Rectal smooth muscle tissue (tissue), 1 donor: Measurements from ENCODE around the gene SFN.
A peak's percentile ranks its signal among the peaks of the same experiment; 100 is the strongest.
"Not testable (repeated sequence)": the region's sequence is repeated elsewhere in the genome, so short reads cannot be mapped to it uniquely, and the experiment has no call there.

ENCODE experiments used
- H3K27ac ChIP-seq: one replicate; pipeline ENCODE4 v1.7.0; 2013; ENCODE audit warnings: low read depth, low read length, inconsistent platforms
- H3K27me3 ChIP-seq: one replicate; pipeline ENCODE4 v1.7.0; 2013; ENCODE audit warnings: low read length; ENCODE audit not compliant: control insufficient read depth, insufficient read depth
- H3K36me3 ChIP-seq: one replicate; pipeline ENCODE4 v1.7.0; 2013; ENCODE audit warnings: low read length; ENCODE audit not compliant: control insufficient read depth, insufficient read depth
- H3K4me1 ChIP-seq: one replicate; pipeline ENCODE4 v1.7.0; 2013; ENCODE audit warnings: low read length; ENCODE audit not compliant: control insufficient read depth, insufficient read depth
- H3K4me3 ChIP-seq: one replicate; pipeline ENCODE4 v1.7.0; 2013; ENCODE audit warnings: low read length
- H3K9ac ChIP-seq: one replicate; pipeline ENCODE4 v1.7.0; 2013; ENCODE audit warnings: low read length

SFN gene

DNA sequence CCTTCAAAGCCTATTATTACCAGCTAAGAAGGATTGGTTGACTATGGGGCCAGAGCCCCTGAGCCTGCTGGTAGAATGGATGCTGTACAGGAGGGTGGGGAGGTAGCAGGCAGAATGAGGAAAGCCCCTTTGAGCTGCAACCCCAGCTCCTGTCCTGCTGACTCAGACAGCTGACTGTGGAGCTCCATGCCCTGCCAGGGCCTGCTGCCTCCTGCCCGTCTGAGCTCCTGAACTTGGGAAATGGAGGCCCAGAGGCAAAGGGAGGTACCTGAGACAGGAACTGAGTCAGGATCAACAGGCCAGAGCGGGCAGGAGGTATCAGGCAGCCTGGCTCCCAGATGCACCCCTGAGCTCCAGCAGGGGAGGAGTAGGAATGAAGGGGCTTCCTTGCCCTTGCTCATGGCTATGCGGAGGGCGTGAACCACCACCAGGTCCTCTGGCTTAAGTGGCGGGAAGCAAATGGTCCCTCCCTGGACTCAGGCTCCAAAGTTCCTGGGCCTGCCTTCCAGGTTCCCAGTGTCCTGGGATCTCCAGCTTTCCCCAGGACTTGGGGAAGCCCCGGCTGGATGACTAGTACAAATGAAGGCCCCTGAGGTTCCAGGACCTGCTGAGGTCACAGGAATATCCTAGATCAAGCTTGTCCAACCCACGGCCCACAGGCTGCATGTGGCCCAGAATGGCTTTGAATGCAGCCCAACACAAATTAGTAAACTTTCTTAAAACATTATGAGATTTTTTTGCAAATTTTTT lies 3.9 kb upstream of the SFN start:
- peaks cover 5% of the 10 kb centered on the region for H3K36me3 ChIP-seq
- H3K27ac ChIP-seq: no peak overlapping the region
- no peaks in the 10 kb centered on the region for H3K27me3 ChIP-seq
- no peak overlapping the region for H3K4me3 ChIP-seq
- H3K9ac ChIP-seq: no peak overlapping the region
- H3K4me1 ChIP-seq: peaks cover 7% of the 10 kb centered on the region

DNA sequence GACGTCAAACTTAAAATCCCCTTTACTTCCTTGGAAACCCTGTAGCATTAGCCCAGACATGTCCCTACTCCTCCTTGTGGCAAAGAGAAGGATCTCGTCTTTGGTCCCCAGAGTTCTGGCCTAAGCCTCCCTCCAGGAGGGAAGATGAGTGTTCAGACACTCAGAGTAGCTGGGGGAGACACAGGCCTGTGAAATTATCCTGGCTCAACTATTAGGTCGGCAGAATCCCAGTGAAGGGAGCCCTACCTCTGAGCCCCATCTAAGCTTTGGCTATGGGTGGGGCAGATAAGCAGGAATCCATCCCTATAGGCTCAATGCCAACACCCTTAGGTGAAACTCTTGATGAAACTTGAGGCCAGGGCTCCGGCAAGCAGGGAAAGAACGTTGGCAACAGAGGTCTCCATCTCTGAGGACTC lies 1.7 kb upstream of the SFN start:
- peaks cover 13% of the 10 kb centered on the region for H3K4me1 ChIP-seq
- H3K27ac ChIP-seq: no peak overlapping the region

DNA sequence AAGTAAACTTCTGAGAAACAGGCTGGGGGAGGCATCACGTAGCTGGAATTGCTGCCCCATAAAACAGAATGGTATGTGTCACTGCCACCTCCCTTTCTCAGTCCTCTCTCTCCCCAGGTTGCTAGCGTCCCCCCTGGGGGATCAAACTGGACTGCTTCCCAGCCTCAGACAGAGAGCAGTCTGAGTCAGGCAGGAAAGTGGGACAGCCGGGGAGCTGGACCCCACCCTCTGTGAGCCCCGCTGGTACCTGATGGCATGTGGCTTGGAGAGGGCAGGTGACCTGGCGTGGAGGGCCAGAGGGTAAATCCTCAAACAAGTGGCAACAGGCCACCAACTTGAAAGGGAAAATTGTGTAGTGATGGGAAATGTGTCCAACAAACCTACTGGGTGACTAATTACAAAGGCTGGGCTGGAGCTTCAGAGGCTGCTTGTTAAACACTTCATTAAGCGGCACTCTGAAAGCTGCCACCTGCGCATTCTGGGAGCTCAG lies 1.0 kb upstream of the SFN start:
- Histone ChIP-seq H3K27ac (no peak overlapping the region), H3K4me1 (peaks cover 13% of the 10 kb centered on the region), H3K9ac (no peak overlapping the region), H3K27me3 (no peaks in the 10 kb centered on the region), H3K36me3 (no peaks in the 10 kb centered on the region), H3K4me3 (no peak overlapping the region)

More for the DNA sequence above, 1.7 kb upstream of the SFN start:
- H3K4me3 ChIP-seq: no peak overlapping the region
- peaks cover under 1% of the 10 kb centered on the region for H3K36me3 ChIP-seq
- no peak overlapping the region for H3K9ac ChIP-seq
- no peaks in the 10 kb centered on the region for H3K27me3 ChIP-seq

DNA sequence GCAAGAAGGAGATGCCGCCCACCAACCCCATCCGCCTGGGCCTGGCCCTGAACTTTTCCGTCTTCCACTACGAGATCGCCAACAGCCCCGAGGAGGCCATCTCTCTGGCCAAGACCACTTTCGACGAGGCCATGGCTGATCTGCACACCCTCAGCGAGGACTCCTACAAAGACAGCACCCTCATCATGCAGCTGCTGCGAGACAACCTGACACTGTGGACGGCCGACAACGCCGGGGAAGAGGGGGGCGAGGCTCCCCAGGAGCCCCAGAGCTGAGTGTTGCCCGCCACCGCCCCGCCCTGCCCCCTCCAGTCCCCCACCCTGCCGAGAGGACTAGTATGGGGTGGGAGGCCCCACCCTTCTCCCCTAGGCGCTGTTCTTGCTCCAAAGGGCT lies 732 bp downstream of the SFN start:
- peak overlapping the region; percentile 50 for H3K9ac ChIP-seq
- H3K27ac ChIP-seq: no peak overlapping the region
- H3K36me3 ChIP-seq: no peaks in the 10 kb centered on the region
- H3K4me3 ChIP-seq: peak overlapping the region; percentile 84
- peaks cover 13% of the 10 kb centered on the region for H3K4me1 ChIP-seq
- H3K27me3 ChIP-seq: no peaks in the 10 kb centered on the region

DNA sequence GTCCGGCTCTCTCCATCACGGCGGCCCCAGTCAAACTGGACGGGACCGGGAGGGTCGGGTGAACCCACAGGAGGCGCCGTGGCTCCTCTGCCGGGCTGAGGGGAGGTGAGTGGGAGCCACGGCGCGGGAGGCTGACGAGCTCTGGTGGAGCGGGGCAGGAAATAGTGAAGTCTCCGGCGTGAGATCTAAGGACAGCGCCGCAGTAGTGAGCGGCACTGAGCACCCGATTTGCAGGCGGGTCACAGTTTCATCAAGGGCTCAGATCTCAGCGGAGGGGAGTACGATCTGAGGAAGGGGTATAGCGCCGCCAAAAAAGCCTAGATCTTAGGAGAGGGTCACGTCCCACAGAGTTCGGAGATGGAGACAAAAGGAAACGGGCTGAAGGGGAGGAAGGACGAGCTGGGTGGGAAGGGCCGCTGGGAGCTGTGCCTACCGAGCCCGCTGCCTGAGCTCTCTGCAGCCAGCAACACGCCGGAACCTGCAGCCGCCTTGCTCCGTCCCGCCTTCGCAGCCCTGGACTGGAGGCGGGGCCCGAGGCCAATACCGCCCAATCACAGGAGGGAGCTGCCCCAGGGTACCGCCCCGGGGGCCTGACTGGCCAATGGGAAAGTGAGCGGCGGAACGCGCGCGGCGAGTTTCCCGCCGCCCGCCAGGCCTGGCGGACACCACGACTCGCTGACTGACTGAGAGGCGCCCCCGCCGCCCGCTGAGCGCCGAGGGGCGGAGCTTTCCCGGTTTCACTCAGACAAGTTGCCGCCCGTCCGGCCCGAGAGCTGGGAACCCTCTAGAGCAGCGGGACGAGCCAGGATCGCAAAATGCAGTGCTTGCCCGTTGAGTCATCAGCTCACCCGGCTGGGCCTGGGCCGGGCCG lies 1.9 kb downstream of the SFN start:
- Histone ChIP-seq H3K27me3 (no peaks in the 10 kb centered on the region), H3K4me3 (peak overlapping the region; percentile 88), H3K36me3 (no peaks in the 10 kb centered on the region), H3K4me1 (peaks cover 8% of the 10 kb centered on the region), H3K9ac (peak overlapping the region; percentile 97), H3K27ac (peak overlapping the region; percentile 99)

DNA sequence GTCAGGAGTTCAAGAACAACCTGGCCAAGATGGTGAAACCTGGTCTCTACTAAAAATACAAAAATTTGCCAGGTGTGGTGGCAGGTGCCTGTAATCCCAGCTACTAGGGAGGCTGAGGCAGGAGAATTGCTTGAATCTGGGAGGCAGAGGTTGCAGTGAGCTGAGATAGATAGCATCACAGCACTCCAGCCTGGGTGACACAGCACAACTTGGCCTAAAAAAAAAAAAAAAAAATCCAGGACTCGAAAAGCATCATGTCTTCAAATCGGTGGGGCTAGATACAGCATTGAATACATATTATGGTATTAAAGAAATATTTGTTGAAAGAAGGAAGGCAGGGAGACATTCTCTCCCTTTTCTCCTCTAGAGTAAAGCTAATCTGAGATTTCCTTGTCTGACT lies 10.1 kb downstream of the SFN start:
- not testable (repeated sequence) for H3K4me1 ChIP-seq, H3K27me3 ChIP-seq, H3K36me3 ChIP-seq, H3K9ac ChIP-seq, H3K27ac ChIP-seq, H3K4me3 ChIP-seq

DNA sequence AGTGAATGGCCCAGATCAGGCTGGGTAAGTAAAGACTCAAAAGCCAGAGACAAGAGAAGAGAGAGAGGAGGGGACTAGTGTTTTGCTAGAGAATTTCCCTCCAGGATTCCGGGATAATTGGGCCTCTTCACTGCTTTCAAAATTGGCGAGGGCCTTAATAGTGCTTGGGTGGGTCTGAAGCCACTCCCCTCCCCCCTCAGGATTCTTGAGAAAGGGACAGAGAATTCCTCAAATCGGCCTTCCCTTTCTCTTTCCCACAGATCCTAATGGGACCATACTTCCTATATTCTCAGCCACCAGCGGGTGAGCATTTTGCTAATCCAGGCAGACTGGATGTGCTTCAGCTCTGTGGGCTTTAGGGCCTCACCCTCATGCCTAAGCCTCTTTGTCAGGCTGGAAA lies 11.9 kb downstream of the SFN start:
- Histone ChIP-seq H3K4me3 (no peak overlapping the region), H3K36me3 (peaks cover 8% of the 10 kb centered on the region), H3K27me3 (no peaks in the 10 kb centered on the region), H3K27ac (no peak overlapping the region), H3K9ac (no peak overlapping the region), H3K4me1 (no peaks in the 10 kb centered on the region)

DNA sequence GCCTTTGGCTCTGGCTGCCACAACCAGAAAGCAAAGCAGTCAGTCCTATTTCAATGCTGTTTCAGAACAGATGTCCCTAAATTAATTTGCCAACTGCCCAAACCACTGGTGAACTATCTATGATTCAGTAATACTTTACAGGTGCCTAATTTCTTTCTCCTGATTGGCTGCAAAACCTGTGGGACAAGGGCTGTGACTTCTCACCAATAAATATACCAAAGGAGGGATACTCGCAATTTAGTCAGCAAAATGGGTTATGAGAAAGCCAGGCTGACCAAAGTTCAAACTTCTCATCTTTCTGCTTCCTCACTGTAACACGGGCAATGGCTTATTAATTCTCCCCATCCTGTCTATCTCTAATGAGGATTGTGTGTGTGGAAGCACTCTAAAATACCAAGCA lies 14.4 kb downstream of the SFN start:
- Histone ChIP-seq H3K4me1 (no peaks in the 10 kb centered on the region), H3K9ac (no peak overlapping the region), H3K4me3 (no peak overlapping the region), H3K27ac (no peak overlapping the region), H3K27me3 (no peaks in the 10 kb centered on the region), H3K36me3 (peaks cover 18% of the 10 kb centered on the region)

DNA sequence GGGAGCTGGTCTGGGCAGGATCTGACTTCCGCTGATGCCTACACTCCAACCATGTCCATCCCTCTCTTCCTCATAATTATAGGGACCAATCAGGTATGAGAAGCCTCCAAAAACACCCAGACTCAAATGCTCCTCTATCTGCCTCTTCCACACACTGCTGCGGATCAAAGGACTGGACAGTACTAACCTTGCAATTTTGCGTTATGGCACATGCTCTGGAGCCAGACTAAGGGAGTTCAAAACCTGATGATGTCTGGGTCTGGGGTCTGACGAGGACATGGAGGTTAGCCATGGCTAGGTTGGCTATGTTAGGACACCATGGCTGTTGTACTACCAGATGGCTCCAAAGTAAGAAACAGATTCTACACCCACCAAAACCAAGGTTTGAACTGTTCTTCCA lies 16.8 kb downstream of the SFN start:
- H3K27ac ChIP-seq: no peak overlapping the region
- H3K9ac ChIP-seq: no peak overlapping the region
- no peaks in the 10 kb centered on the region for H3K4me1 ChIP-seq
- H3K27me3 ChIP-seq: no peaks in the 10 kb centered on the region
- no peak overlapping the region for H3K4me3 ChIP-seq
- H3K36me3 ChIP-seq: peaks cover 37% of the 10 kb centered on the region

DNA sequence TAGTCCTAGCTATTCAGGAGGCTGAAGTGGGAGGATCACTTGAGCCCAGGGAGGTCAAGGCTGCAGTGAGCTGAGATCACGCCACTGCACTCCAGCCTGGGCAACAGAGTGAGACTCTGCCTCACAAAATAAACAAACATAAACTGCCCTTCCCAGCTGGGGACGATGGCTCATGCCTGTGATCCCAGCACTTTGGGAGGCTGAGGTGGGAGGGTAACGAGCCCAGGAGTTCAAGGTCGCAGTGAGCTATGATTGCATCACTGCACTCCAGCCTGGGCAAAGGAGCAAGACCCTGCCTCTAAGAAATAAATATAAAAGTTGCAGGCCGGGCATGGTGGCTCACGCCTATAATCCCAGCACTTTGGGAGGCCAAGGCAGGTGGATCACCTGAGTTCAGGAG lies 18.7 kb downstream of the SFN start:
- H3K4me3 ChIP-seq, H3K9ac ChIP-seq, H3K27me3 ChIP-seq, H3K27ac ChIP-seq, H3K4me1 ChIP-seq: not testable (repeated sequence)
- H3K36me3 ChIP-seq: peaks cover 46% of the 10 kb centered on the region

DNA sequence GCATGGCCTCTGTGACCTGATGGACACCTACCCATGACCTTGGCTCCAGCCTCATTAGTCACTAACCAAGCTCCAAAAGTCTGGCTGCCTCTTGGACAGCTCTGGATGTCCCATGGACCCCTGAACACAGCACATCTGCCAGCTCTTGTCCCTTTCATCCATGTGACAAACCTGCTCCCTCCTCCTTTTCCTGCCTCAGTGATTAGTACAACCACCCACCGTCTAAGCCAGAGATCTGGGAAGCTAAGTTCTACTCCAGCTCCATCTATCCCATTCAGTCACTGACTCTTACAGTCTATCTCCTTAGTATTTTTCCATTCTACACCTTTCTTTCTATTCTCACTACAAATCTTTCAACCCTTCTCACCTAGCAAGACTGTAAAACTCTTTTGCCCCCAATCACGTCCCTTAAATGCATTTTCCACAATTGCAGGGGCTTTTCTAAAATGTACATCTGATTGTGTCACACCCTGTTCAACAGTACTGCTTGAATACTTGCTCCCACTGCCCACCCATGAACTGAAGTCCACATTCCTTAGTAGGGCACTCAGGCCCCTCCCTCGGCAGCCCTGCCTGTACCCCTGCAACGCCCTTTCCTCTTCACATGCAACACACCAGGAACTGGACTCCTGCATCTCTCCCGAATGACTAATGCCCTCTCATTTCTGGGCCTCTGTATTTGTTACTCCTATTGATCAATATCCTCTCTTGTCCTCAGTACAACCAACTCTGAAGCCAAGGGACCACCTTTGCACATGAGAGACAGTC lies 19.9 kb downstream of the SFN start:
- Histone ChIP-seq H3K36me3 (peaks cover 46% of the 10 kb centered on the region), H3K27ac (no peak overlapping the region)

DNA sequence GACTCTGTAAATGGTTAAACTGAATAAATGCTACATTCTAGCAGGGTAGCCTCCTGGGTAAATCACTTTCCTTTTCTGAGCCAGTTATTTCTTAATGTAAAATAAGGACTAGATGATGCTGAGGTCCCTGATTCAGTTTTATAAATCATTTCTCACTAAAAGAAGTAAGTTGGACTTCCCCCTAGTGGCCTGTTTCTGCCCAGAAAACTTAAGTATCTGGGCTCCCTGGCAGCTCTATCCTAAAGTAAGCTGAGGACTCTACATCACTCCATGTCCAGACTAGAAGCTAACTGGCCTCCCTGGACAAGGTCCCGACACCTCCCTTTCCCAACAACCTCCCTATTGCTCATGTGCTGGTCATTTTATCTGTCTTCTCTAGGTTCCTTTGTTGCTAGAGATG lies 24.2 kb downstream of the SFN start:
- H3K4me3 ChIP-seq: no peak overlapping the region
- peaks cover 36% of the 10 kb centered on the region for H3K36me3 ChIP-seq
- no peak overlapping the region for H3K27ac ChIP-seq
- peaks cover 9% of the 10 kb centered on the region for H3K4me1 ChIP-seq
- H3K27me3 ChIP-seq: no peaks in the 10 kb centered on the region
- no peak overlapping the region for H3K9ac ChIP-seq

More for the DNA sequence above, 19.9 kb downstream of the SFN start:
- Histone ChIP-seq H3K27me3 (no peaks in the 10 kb centered on the region), H3K9ac (no peak overlapping the region), H3K4me1 (no peaks in the 10 kb centered on the region), H3K4me3 (no peak overlapping the region)
